Measurements from ENCODE around the gene VEGFC.

VEGFC gene

GRCh38 chr4:176680668-176681180, 112.0 kb downstream of the VEGFC start:
- no peak for DNase-seq (ENCODE audit: low read depth in 2 of 2)

GRCh38 chr4:176676901-176677300, 115.8 kb downstream of the VEGFC start:
- no peak for DNase-seq (ENCODE audit: low read depth in 2 of 2)

- no peak for DNase-seq (ENCODE audit: low read depth in 2 of 2)
Measured at GRCh38 chr4:176675810-176676209, 116.9 kb downstream of the VEGFC start.

- DNase-seq (ENCODE audit: low read depth in 2 of 2) = no peak
Measured at GRCh38 chr4:176671532-176671931, 121.2 kb downstream of the VEGFC start.

GRCh38 chr4:176668324-176668723, 124.4 kb downstream of the VEGFC start:
- no peak for DNase-seq (ENCODE audit: low read depth in 2 of 2)

- no peak for DNase-seq (ENCODE audit: low read depth in 2 of 2)
Measured at GRCh38 chr4:176664964-176665363, 127.8 kb downstream of the VEGFC start.

- DNase-seq (ENCODE audit: low read depth in 2 of 2) = no peak
Measured at GRCh38 chr4:176660561-176660960, 132.2 kb downstream of the VEGFC start.

- no peak for DNase-seq (ENCODE audit: low read depth in 2 of 2)
Measured at GRCh38 chr4:176656108-176656507, 136.6 kb downstream of the VEGFC start.

- no peak for DNase-seq (ENCODE audit: low read depth in 2 of 2)
Measured at GRCh38 chr4:176654565-176655216, 138.0 kb downstream of the VEGFC start.

GRCh38 chr4:176653401-176654220, 139.1 kb downstream of the VEGFC start:
- no peak for DNase-seq (ENCODE audit: low read depth in 2 of 2)

GRCh38 chr4:176646311-176646710, 146.4 kb downstream of the VEGFC start:
- DNase-seq (ENCODE audit: low read depth in 2 of 2) = no peak

- DNase-seq (ENCODE audit: low read depth in 2 of 2) = no peak
Measured at GRCh38 chr4:176645246-176645960, 147.3 kb downstream of the VEGFC start.

GRCh38 chr4:176642472-176642871, 150.2 kb downstream of the VEGFC start:
- DNase-seq (ENCODE audit: low read depth in 2 of 2) = no peak

GRCh38 chr4:176641237-176641636, 151.5 kb downstream of the VEGFC start:
- no peak for DNase-seq (ENCODE audit: low read depth in 2 of 2)

GRCh38 chr4:176638992-176639391, 153.7 kb downstream of the VEGFC start:
- DNase-seq (ENCODE audit: low read depth in 2 of 2) = no peak

- DNase-seq (ENCODE audit: low read depth in 2 of 2) = no peak
Measured at GRCh38 chr4:176636292-176636691, 156.4 kb downstream of the VEGFC start.

- DNase-seq (ENCODE audit: low read depth in 2 of 2) = no peak
Measured at GRCh38 chr4:176635372-176636261, 157.1 kb downstream of the VEGFC start.

Measured in stimulated activated CD8-positive, alpha-beta memory T cell treated with anti-CD3 and anti-CD28 coated beads, Interleukin-15, amount 100 ng/mL, for 4 hours (primary cell).